HG02852 (cell line): ENCODE data around the gene SDF4.
"Not testable (repeated sequence)": the region's sequence is repeated elsewhere in the genome, so short reads cannot be mapped to it uniquely, and the experiment has no call there.

Experiments used
- ATAC-seq: cut with Tn5 transposase; IDR thresholded peaks from one replicate; pipeline ENCODE4 v1.9.1; 2021; ENCODE audit warnings: mild to moderate bottlenecking, moderate library complexity; ENCODE audit not compliant: unreplicated experiment

Gene SDF4

DNA sequence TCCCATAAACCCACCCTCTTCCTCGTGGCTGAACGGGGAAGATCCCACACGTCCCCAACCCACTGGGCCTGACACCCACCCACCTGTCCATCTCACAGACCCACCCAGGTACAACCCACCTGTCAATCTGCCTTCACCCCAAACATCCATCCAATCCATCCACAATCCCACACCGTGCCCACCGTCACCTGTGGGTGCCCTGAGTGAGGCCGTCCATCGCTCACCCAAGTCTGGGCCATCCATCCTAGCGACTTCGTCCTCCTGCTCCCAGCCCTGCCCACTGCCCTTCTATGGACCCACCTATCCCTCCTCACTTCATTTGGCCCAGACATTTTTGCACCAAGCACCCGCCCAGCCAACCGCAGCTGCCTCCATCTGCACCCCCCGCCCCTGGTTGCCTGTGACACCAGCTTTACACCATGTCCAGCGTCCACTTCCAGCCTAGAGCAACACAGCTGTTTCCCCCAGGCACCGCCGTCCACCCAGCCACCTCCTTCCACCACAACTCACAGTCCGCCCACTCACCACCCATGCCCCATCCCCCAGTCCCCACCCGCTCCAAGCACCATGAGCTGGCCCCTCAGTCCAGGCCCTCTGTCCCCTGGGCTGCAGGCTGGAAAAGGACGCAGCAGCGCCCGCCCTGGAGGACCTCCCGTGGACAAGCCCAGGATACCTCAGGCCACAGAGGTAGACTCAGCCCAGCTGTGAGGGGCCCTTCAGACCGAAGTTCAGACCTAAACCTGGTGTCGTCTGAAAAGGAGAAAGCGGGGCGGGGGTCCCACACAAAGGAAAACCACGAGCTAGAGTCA lies 50.5 kb downstream of the SDF4 start:
- no peak for ATAC-seq

- ATAC-seq, result no peak
Observed at GRCh38 chr1:1179983-1180861, 51.6 kb downstream of the SDF4 start.

DNA sequence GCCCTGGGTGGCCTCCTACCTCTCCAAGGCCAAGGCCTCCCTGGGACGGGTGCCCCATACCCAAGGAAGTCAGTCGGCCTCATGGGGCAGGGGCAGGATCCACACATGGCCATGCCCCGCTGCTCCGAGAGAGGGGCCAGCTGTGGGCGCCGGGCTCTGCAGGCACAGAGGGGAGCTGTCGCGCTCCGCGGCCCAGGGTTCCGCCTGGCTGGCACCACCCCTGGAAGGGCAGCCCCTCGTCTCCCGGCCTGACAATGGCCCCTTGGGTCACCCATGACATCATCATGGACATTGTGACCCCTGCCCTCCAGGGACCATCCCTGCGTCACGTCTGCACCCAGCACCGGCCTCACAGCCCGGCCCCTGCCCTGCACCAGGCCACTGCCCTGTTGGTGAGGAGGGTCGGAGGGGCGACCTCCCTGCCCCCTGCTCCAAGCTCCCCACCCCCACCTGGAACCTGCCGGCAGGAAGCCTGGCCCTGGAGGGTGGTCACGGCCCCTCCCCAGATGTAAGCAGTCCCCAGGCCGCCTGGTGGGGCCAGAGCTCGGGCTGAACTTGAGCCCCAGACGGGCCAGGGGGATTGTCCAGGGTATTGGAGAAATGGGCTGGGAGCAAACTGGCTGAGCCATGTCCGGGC lies 52.3 kb downstream of the SDF4 start:
- ATAC-seq, result no peak

DNA sequence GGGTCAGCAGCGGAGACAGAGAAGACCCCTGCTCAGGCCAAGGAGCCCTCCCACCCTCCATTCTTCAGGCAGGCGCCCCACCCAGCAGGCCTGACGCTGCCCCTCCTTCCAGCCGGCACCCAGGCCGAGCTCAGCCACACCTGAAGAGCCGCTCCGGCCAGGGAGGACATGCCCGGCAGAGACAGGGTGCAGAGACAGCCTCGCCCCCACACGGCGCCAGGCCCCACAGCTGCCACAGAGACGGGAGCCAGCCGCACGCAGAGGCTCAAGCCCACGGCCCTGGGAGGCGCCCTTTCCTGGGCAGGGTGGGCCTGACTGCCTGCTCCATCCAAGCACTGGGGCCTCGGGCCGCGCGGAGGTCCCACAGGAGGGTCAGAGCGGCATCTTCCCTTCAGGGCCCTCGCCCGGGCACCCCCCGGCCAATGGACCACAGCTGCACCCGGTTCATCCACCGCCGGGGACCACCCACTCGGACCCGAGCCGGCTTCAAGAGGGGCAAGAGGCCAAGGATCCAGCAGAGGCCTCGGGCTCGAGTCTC lies 52.9 kb downstream of the SDF4 start:
- no peak for ATAC-seq

GRCh38 chr1:1177452-1178206 lies 54.2 kb downstream of the SDF4 start:
- no peak for ATAC-seq

DNA sequence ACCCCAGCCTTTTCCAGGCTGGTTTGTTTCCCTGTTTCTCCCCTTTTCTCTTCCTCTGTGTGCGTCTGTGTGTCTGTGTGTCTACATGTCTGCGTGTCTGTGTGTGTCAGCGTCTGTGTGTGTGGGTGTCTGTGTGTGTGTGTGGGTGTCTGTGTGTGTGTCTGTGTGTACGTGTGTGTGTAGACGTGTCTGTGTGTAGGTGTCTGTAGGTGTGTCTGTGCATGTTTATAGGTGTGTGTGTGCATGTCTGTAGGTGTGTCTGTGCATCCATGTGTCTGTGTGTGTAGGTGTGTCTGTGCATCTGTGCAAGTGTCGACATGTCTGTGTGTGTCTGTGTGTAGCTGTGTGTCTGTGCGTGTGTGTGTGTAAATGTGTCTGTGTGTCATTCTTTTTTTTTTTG lies 54.9 kb downstream of the SDF4 start:
- ATAC-seq, result no peak

DNA sequence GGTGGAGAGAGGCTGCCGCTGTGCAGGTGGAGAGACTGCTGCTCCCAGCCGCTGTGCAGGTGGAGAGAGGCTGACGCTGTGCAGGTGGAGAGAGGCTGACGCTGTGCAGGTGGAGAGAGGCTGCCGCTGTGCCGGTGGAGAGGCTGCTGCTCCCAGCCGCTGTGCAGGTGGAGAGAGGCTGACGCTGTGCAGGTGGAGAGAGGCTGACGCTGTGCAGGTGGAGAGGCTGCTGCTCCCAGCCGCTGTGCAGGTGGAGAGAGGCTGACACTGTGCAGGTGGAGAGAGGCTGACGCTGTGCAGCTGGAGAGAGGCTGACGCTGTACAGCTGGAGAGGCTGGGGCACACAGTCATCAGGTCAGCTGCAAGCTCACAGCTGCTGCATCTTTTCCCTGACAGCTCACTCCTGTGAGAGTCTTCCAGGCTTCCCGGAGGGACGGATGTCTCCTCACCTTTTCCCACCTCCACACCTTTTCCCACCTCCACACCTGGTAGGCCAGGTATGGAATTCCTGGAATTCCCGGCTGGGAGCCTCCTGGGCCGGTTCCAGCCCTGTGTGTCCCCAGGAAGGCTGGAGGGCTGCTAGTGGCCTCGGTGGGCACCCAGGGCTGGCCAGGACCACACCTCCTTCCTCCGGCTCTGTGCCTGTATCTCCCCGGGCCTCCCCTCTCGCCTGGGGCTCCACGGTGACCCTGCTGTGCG lies 55.6 kb downstream of the SDF4 start:
- not testable (repeated sequence) for ATAC-seq

DNA sequence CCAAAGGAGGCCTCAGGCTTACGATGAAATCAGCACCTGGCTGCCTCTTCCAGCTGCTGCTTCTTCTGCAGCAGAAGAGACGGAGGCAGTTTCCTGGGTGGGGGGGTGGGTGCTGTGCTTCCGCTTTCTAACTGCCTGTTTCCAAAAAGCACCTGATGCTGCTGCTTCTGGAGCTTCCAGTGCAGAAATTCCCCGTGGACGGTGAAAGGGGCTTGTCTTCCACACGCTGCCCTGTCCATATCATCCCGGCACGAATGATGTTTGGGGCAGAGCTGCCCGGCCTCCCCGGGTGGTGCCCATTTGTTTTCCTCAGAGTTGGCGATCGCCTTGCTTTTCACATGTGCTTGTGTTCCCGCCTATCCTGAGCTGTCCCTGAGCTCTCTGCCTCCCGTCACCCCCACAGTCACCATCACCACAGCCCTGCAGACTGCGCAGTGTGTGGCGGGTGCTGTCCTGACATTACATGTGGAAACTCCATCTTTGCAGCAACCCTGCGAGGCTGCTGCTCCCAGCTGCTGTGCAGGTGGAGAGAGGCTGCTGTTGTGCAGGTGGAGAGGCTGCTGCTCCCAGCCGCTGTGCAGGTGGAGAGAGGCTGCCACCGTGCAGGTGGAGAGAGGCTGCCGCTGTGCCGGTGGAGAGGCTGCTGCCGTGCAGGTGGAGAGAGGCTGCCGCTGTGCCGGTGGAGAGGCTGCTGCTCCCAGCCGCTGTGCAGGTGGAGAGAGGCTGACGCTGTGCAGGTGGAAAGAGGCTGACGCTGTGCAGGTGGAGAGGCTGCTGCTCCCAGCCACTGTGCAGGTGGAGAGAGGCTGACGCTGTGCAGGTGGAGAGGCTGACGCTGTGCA lies 56.4 kb downstream of the SDF4 start:
- no peak for ATAC-seq

DNA sequence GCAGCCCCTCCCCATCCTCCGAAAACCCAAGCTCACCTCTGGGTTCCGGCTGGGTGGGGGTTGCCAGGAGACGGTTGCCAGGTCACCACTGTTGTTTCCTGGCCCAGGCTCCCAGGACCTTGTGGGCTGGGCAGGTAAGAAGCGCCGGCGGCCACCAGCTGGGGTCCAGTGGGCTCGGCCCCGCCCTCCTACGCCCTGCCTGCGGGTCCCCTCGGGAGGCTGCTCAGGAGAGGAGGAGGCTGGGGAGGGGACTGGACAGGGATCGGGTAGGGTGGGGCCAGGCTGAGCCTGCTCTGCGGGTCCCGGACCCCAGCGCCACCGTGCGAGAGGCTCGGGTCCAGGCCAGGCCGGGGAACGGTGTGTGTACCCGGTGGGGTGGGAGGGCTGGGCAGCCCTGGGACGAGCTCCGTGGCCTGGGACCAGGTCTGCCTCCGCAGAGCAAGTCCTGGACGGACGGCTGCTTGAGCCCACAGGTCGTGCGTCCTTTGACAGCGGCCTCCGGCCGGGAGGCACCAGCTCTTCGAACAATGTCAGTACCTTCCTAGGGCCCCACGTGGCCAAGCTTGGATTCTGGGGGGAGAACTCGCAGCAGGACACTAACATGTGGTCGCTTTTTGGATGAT lies 57.9 kb downstream of the SDF4 start, which contains the start of gene TTLL10:
Gene TTLL10 (plus strand): TSS at position 88 of the 623 bp plus-strand sequence. CDS start 5,336 bp downstream, outside the sequence.
- ATAC-seq, result no peak

- ATAC-seq, result no peak
Observed at GRCh38 chr1:1173061-1173792, 58.6 kb downstream of the SDF4 start.

GRCh38 chr1:1171546-1172340 lies 60.1 kb downstream of the SDF4 start:
- ATAC-seq, result no peak

GRCh38 chr1:1171161-1171545 lies 60.6 kb downstream of the SDF4 start:
- ATAC-seq, result no peak

GRCh38 chr1:1170215-1171091 lies 61.3 kb downstream of the SDF4 start:
- no peak for ATAC-seq

- no peak for ATAC-seq
Observed at GRCh38 chr1:1169429-1170214, 62.2 kb downstream of the SDF4 start.
